ENCODE results near the gene GALNT12. TPM values are rescaled to one million over a fixed set of nuclear protein-coding genes. Genes with fewer than 3 reads are reported as not detected.

Gene GALNT12
- total RNA-seq, 1 donor from 2014 or later, result 12.9 TPM

DNA sequence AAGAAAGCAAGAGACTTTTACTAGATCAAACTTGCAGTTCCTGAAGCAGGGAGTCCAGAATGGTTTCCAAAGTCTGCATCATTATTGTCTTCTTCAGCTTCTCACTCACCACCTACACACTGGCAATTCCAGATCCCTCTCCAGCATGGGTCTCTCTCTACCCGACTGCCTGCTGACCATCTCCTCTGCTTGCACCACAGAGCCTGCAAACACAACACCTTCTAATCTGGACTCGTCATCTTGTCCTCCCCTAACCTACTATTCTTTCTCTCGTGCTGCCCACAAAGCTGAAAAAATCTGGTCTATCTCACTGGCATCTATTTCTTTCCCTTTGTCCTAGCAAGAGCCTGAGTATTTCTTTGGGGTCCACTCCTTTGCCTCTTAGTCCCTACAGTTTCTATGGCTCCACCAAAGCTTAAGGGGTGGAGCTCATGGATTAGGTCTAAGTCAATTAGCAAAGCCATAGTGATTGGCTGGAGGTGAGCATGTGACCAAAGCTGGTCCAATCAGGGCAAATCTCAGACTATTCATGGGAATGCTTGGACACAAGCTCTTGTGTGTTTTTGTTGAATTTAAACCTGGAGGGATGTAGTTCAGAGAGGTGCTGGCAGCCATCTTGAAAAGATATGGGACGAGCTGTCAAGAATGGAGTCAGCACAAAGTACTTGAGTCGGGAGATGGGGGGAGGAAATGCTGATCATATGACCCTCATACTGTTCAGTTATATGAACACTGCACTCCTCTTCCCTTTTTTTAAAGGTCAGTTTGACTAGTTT lies 63.5 kb downstream of the GALNT12 start:
- H3K27ac Mint-ChIP-seq, result no peak overlapping the region
- DNase-seq (ENCODE audit: low spot score, unreplicated experiment), result no peak
- no peaks in the 10 kb centered on the region for H3K4me1 Mint-ChIP-seq (ENCODE audit: low read depth)
- H3K4me3 Mint-ChIP-seq (ENCODE audit: low read depth), result no peak overlapping the region
- TF ChIP-seq, protein P1, sequence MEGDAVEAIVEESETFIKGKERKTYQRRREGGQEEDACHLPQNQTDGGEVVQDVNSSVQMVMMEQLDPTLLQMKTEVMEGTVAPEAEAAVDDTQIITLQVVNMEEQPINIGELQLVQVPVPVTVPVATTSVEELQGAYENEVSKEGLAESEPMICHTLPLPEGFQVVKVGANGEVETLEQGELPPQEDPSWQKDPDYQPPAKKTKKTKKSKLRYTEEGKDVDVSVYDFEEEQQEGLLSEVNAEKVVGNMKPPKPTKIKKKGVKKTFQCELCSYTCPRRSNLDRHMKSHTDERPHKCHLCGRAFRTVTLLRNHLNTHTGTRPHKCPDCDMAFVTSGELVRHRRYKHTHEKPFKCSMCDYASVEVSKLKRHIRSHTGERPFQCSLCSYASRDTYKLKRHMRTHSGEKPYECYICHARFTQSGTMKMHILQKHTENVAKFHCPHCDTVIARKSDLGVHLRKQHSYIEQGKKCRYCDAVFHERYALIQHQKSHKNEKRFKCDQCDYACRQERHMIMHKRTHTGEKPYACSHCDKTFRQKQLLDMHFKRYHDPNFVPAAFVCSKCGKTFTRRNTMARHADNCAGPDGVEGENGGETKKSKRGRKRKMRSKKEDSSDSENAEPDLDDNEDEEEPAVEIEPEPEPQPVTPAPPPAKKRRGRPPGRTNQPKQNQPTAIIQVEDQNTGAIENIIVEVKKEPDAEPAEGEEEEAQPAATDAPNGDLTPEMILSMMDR (IDR thresholded peaks at IDR 0.05; ENCODE audit: unreplicated experiment), result no peak
- no peaks in the 10 kb centered on the region for H3K27me3 Mint-ChIP-seq
- H3K36me3 Mint-ChIP-seq (ENCODE audit: insufficient read depth), result no peaks in the 10 kb centered on the region
- H3K9me3 Mint-ChIP-seq (ENCODE audit: low read depth), result no peaks in the 10 kb centered on the region

DNA sequence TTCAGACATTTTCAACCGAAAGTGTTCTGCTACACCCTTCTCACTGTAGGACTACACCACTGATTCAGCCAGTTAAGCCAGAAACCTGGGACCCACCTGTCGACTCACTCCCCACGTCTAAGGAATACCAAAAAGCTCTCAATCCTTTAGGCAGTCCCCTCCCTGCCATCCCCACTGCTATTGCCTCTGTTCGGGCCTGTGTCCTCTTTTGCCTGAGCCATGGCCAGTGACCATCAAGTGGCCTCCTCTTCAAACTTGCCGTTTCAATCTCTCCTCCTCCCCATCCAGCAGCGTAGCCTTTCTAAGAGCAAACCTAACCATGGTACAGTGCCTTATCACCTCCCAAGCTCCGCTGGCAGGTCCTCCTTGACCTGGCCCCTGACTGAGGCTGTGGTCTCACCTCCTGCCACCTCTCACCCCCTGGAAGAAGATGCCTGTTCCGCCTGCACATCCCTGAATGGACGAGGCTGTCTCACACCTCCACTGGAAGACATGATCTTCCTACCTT lies 64.1 kb downstream of the GALNT12 start:
- Mint-ChIP-seq H3K27me3 (no peaks in the 10 kb centered on the region), H3K4me1 (ENCODE audit: low read depth) (no peaks in the 10 kb centered on the region), H3K36me3 (ENCODE audit: insufficient read depth) (no peaks in the 10 kb centered on the region), H3K27ac (no peak overlapping the region), H3K9me3 (ENCODE audit: low read depth) (no peaks in the 10 kb centered on the region), H3K4me3 (ENCODE audit: low read depth) (no peak overlapping the region)
- TF ChIP-seq, protein P1 (IDR thresholded peaks at IDR 0.05; ENCODE audit: unreplicated experiment), result no peak
- no peak for DNase-seq (ENCODE audit: low spot score, unreplicated experiment)

DNA sequence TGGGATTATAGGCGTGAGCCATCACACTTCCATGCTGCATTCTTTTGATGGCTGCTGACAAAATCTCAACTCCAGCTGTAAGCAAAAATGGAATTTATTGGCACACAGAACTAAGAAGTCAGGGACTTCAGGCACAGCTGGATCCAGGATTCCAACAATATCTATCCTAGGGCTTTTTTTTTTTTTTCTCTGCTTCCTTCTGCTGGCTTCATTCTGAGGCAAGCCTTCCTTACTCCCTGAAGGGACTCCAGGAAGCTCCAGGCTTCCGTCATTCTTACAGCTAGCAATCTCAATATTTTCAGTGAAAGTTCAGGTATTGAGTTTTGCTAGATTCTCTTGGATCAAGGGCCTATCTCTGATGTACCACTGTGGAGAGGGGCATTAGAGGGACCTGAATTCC lies 66.1 kb downstream of the GALNT12 start:
- Mint-ChIP-seq H3K4me1 (ENCODE audit: low read depth) (no peaks in the 10 kb centered on the region), H3K4me3 (ENCODE audit: low read depth) (no peak overlapping the region), H3K27me3 (peaks cover 9% of the 10 kb centered on the region), H3K36me3 (ENCODE audit: insufficient read depth) (no peaks in the 10 kb centered on the region), H3K27ac (no peak overlapping the region), H3K9me3 (ENCODE audit: low read depth) (no peaks in the 10 kb centered on the region)
- TF ChIP-seq, protein P1 (IDR thresholded peaks at IDR 0.05; ENCODE audit: unreplicated experiment), result no peak
- no peak for DNase-seq (ENCODE audit: low spot score, unreplicated experiment)

DNA sequence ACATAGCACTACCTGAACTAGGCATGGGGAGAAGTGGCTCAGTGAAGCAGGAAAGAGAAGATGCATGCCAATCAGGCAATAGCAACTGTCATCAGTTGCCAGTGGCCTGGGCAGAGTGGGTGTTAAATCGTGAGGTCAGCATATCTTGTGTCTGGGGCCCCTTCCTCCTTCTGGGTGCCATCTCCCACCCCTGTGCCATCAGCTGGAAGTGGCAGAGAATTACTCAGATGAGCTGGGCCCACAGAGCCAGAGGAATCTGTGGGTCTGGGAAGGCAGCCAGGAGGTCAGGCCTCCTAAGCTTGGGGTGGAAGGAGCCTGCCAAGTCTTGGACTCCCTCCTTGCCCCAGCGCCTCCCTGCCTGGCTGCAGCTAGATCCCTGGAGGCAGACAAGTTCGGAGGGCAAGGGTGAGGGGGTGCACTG lies 66.5 kb downstream of the GALNT12 start:
- no peak overlapping the region for H3K27ac Mint-ChIP-seq
- DNase-seq (ENCODE audit: low spot score, unreplicated experiment), result no peak
- H3K27me3 Mint-ChIP-seq, result peaks cover 10% of the 10 kb centered on the region
- no peaks in the 10 kb centered on the region for H3K4me1 Mint-ChIP-seq (ENCODE audit: low read depth)
- H3K9me3 Mint-ChIP-seq (ENCODE audit: low read depth), result no peaks in the 10 kb centered on the region
- no peaks in the 10 kb centered on the region for H3K36me3 Mint-ChIP-seq (ENCODE audit: insufficient read depth)
- no peak overlapping the region for H3K4me3 Mint-ChIP-seq (ENCODE audit: low read depth)
- TF ChIP-seq, protein P1 (IDR thresholded peaks at IDR 0.05; ENCODE audit: unreplicated experiment), result no peak

DNA sequence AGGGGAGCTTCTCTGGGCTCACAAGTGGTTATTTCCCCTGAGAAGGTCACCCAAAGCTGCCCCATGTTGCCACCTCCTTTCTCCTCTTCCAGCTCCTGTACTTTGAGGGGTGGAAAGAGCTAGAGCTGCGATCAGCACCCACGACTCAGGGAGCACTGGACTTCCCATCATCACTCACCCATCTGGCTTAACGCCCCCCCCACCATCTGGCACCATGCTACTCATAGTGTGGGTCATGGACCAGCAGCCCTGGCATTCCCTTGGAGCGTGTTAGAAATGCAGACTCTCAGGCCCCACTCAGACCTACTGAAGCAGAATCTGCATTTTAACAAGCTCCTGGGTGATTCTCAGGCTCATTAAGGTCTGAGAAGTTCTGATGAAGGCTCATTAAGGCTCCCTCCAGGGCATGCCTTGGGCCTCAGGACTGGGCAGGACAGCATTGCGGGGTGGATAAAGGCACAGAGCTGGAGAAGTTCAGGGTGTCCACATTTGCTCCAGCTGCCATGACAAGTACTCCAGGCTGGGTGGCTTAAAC lies 67.3 kb downstream of the GALNT12 start:
- TF ChIP-seq, protein P1 (IDR thresholded peaks at IDR 0.05; ENCODE audit: unreplicated experiment), result no peak
- no peaks in the 10 kb centered on the region for H3K36me3 Mint-ChIP-seq (ENCODE audit: insufficient read depth)
- no peaks in the 10 kb centered on the region for H3K9me3 Mint-ChIP-seq (ENCODE audit: low read depth)
- H3K4me1 Mint-ChIP-seq (ENCODE audit: low read depth), result no peaks in the 10 kb centered on the region
- no peak overlapping the region for H3K4me3 Mint-ChIP-seq (ENCODE audit: low read depth)
- H3K27ac Mint-ChIP-seq, result no peak overlapping the region
- no peak for DNase-seq (ENCODE audit: low spot score, unreplicated experiment)
- H3K27me3 Mint-ChIP-seq, result peaks cover 16% of the 10 kb centered on the region

Data from progenitor cell of endocrine pancreas (in vitro differentiated cells).